H4 (cell line): ENCODE results near the gene TMEM200A. TPM values are rescaled to one million over a fixed set of nuclear protein-coding genes. Genes with fewer than 3 reads are reported as not detected.

ENCODE experiments used
- DNase-seq: peaks from one replicate; pipeline ENCODE4 v3.0.0-alpha.2; 2015; ENCODE audit warnings: low spot score
- total RNA-seq: library from RNA; depleted of rRNA; stranded (reverse); fragments of >200 nt; shearing (Covaris generic); gene quantifications from 2 replicates; pipeline ENCODE4 v1.2.3, GENCODE V29; 2014

The TMEM200A gene
- total RNA-seq, 1 experiment from 2014 or later = 1.2 TPM

- DNase-seq = no peak
These were observed 58.9 kb downstream of the TMEM200A start for GRCh38 chr6:130424710-130425109.

DNA sequence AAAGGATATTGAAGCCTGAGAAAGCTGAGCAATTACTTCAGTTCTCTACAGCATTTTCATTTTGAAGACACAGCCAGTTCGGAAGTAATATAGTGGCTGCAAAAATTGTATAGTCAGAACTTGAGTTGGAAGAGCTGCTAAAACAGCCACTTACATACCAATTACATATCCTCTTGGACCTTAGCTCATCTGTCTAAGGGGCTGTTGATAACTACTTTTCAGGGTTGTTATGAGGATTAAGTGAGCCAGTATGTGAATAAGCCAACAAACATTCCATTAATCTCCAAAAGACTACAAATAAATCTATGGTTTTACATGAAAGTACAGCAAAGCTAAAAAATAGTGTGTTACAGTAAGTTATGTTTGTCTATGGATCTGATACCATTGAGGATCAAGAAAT is 59.7 kb downstream of the TMEM200A start:
- no peak for DNase-seq

- no peak for DNase-seq
These were observed 60.4 kb downstream of the TMEM200A start for GRCh38 chr6:130426066-130426721.

DNA sequence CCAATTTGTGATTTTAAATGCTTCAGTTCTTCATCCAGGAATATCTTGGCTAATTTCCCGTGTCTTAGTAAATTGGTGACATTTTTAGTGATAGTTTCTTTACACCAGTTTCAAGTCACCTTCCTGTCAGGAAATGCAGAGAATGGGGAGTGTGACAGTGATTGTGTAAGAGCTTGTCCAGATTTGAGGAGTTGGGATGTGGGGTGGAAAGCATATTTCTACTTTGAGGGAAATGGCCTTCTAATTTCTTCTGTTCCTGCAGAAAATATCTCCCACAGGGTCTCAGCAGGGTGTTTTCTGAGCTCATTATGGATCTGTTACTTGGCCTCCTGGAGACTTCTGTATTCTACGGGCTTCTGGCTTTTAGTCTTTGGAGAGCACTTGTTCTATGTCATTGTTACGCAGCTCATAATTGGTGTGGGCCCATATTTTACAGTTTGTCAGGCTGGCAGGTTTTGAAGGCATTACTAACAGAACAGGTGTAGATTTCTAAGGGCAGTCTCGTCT is 65.6 kb downstream of the TMEM200A start:
- no peak for DNase-seq

DNA sequence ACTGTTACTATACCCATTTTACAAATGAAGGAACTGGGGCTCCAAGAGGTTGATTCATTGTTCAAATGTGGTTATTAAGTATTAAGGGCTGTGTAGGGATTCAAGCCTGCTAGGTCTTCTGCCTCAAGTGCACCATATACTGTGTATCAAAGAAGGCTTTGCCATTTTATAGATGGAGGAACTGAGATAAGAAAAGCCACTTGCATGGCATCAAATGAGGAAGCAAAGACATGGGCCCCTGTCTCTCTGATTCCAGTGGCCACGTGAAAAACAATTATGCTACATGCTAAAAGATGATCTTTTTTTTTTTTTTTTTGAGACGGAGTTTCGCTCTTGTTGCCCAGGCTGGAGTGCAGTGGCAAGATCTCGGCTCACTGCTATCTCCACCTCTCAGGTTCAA is 67.0 kb downstream of the TMEM200A start:
- no peak for DNase-seq

DNA sequence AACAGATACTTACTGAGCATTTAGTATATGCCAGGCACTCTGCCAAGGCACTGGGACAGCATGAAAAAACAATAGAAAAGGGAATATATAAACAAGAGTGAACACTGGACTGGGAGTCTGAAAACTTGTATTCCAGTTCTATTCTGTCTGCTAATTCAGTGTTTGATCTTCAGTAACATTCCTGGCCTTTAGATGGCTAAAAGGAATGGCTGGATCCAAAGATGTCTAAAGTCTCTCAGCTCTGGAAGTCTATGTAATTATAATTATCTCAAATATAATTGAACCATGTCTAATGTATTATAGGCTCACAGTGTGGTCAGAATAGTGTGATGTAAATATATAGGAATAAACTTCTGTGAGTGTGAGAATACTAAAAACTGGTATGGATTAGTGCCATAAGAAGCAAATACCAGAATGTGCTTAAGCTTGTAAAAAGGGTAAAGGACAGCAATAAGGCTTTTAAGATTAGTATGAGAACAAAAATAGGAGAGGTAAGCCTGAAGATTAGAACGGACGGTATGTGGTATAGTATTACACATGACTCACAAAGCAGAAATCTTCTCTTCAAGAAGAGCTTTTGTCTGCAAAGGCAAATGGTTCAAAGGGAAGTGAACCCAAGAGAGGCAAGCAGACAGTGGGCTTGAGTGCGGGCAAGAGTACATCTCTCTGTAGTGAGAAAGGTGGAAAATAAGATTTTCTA is 68.5 kb downstream of the TMEM200A start:
- no peak for DNase-seq

- no peak for DNase-seq
These were observed 69.4 kb downstream of the TMEM200A start for GRCh38 chr6:130435181-130435580.

- no peak for DNase-seq
These were observed 72.1 kb downstream of the TMEM200A start for GRCh38 chr6:130437961-130438360.

DNA sequence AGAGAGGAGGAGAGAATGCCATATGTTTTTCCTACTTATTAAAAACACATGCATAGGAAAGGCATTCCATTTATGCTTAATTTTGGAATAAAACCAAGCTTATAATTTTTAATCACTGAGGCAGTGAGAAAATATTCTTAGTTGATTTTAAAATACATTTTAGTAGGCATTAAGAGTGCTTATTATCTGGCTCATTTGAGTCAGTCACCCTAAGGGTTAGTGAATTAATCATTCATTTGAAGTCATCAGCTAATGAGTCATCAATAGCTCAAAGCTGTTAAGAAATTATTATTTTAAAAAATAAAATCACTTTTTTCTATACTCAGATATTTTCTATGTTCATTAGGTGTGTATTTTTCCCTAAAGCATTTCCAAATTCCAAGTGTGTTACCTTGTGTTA is 81.6 kb downstream of the TMEM200A start:
- DNase-seq = no peak

GRCh38 chr6:130452336-130452735 is 86.5 kb downstream of the TMEM200A start:
- no peak for DNase-seq

DNA sequence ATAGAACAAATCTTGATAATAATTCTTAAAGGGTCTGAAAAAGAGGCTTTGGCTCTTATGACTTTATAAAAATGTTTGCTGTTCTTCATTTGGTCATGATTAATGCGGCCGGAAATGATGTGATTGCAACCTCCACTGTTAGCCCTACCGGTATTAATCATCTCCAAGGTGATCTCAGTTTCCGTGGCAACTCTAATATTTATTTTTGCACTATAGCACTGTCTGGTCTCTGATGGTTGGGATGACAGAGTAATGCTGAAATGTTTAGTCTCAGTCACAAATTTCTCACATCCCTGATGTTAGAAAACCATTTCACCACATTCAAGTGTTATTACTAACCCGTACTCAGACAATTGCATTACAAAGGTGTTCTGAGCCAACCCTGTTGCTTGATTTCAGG is 87.4 kb downstream of the TMEM200A start:
- no peak for DNase-seq

DNA sequence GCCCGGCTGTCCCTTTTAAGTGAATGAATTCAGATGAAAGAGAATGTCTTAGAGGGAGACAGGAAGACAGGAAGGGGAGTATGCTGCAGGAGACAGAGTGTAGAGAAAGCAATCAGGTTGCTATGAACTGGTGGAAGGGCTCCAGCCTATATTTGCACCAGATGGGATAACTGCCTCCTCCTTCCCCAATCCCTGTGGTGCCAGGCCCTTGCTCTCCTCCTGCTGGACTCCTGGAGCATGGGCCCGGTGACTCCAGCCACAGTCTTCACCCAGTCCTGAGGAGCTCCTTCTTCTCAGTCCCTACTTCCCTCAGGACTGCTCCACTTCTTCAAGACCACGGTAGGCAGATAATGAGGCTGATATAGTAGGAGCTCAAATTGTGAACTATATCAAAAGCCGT is 91.8 kb downstream of the TMEM200A start:
- DNase-seq = no peak

DNA sequence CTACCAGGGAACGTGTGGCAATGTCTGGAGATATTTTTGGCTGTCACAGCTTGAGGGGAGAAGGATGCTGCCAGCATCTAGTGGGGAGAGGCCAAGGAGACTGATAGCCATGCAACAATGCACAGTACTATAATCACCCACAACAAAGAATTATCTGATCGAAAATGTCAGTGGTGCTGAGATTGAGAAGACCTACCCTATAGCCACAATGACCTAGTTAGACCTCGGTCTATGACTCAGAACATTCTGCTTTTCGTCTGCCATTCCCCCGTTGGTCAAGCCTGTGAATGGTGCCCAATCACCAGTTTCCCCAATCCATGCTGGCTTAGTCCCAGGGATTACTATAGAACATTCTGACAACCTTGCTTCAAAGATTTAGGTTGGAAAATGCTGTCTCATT is 93.5 kb downstream of the TMEM200A start:
- DNase-seq = no peak

DNA sequence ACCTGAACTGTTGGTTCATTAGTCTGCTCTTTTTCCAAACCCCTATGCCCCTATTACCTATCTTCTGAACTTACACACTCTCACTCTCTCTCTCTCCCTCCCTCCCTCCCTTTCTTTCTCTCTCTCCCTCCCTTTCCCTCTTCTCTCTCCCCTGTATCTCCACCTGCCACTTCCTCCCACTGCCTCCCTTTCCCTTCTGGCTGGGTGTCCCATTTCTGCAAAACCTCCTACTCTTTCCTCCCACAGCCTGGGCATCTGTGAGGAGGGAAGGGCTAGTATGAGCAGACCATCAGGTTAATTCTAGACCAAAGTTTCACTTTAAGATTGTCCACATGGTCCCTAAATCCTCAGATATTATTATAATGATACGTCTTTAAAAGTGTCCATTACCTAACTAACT is 95.1 kb downstream of the TMEM200A start:
- no peak for DNase-seq

- DNase-seq = no peak
These were observed 100.4 kb downstream of the TMEM200A start for GRCh38 chr6:130466052-130466747.

DNA sequence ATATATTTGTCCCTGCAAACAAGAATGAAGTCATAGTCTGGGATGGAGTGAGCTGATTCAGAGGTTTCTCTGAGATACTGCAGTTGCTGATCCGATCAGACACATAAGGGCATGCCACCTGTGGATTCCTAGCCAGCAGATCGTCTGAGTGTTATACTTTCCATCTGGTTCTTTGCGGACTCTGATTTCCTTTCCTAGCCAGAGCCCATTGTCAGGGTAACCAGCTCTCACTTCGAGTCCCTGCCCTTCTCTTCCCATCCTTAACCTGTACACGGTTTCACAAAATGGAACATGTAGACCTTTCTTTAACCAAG is 100.9 kb downstream of the TMEM200A start:
- no peak for DNase-seq

DNA sequence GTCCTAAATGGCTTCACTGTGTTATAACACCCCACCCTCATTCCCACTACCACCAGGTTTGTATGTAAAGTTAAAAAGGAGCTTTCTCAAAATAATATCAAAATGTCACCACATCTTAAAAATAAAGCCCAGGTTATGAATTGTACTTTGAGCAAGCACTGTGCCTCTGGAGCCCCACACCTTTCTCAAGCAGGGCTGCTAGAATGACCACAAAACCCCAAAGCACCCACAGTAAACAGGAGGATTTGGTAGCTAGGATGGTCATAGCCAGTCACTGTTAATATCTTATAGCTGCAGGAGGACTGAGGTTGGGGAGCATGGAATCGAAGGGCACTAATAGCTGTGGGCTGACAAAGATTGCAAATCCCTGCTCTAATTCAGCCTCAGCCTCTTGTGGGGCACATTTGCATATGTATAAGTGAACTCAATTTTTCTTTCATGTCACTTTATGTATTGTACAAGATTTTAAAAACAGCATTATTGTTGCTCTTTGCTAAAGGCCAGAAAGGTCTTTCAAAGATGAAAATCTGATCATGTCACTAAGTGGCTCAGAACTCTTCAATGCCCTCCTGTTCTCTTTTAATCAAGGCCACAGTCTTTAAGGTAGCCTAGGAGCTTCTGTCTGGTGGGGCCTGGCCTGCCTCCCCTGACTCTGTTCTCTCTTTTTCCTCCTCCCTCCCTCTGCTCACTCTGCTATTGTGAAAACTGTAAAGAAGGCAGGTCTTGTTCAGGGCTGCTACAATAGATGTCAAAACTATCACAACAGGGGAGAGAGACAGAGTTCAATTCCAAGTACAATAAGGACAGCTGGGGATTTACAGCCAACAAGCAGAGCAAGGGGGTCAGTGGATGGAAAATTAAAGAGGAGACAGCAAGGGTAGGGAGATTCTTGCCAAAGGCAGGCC is 101.6 kb downstream of the TMEM200A start:
- DNase-seq = no peak

DNA sequence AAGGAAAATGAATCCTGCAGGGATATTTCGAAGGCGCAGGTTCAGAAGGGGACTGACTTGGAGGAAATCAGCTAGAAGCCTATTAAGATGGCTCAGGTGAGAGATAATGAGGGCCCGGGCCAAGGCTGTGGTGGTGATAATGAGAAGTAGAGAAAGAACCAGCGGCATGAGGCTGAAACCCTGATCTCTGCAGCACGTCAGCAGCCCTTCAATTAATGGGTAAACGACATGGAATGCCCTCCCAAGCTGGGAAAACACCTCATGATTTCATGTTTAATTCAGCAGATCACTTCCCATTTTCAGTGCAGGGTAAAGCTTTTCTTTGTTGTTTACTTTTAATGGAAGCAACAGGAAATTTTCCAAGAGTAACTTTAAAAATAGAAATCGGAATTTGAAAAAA is 104.9 kb downstream of the TMEM200A start:
- DNase-seq = no peak

- DNase-seq = peak; percentile 6
These were observed 108.1 kb downstream of the TMEM200A start for GRCh38 chr6:130473886-130474285.

GRCh38 chr6:130482645-130483390 is 117.0 kb downstream of the TMEM200A start:
- DNase-seq = no peak

GRCh38 chr6:130485870-130486269 is 120.1 kb downstream of the TMEM200A start:
- DNase-seq = no peak
